NB4 (cell line): ENCODE measurements around the gene ATP11C.

Experiments used
- MYC ChIP-seq: IDR thresholded peaks from 2 replicates; pipeline ENCODE4 v1.6.1; 2011; ENCODE audit warnings: low read depth, low read length
- POLR2A ChIP-seq: IDR thresholded peaks from 2 replicates; pipeline ENCODE4 v1.6.1; 2011; ENCODE audit warnings: mild to moderate bottlenecking; ENCODE audit not compliant: insufficient read length; ENCODE audit errors: extremely low read depth
- TF ChIP-seq, protein P1 (sequence below): IDR thresholded peaks from one replicate; pipeline ENCODE4 v1.5.1; 2012; ENCODE audit warnings: low read depth, low read length
- TF ChIP-seq, protein P2 (sequence below): IDR thresholded peaks from 2 replicates; pipeline ENCODE4 v1.6.1; 2011; ENCODE audit warnings: low read depth, low read length

DNA sequence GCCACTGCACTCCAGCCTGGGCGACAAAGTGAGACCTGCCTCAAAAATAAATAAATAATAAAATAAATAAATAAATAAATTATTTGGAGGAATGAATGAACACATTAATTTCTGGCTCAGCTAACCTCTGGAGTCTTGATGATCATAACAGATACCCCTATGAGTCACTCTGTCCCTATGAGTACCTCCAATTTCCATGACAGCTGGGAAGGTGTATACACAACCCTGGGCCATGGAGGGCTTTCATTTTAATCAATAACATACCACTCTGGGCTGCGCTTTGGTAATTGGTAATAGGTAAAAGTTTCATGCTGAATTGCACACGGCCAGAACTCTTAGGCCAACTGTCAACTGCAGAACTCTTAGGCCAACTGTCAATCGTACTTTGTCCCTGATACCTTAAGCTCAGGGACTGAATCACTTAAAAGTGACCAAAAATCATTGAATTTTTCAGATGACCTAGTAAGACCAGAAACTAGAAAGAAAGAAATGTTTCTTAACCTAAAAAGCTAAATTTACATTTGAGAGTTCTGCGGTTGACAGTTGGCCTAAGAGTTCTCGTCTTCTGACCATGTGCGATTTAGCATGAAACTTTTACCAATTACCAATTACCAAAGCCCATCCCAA is 112.4 kb downstream of the ATP11C start:
- TF ChIP-seq, protein P1, sequence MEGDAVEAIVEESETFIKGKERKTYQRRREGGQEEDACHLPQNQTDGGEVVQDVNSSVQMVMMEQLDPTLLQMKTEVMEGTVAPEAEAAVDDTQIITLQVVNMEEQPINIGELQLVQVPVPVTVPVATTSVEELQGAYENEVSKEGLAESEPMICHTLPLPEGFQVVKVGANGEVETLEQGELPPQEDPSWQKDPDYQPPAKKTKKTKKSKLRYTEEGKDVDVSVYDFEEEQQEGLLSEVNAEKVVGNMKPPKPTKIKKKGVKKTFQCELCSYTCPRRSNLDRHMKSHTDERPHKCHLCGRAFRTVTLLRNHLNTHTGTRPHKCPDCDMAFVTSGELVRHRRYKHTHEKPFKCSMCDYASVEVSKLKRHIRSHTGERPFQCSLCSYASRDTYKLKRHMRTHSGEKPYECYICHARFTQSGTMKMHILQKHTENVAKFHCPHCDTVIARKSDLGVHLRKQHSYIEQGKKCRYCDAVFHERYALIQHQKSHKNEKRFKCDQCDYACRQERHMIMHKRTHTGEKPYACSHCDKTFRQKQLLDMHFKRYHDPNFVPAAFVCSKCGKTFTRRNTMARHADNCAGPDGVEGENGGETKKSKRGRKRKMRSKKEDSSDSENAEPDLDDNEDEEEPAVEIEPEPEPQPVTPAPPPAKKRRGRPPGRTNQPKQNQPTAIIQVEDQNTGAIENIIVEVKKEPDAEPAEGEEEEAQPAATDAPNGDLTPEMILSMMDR, result no peak
- TF ChIP-seq, protein P2, sequence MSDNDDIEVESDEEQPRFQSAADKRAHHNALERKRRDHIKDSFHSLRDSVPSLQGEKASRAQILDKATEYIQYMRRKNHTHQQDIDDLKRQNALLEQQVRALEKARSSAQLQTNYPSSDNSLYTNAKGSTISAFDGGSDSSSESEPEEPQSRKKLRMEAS, result no peak
- TF ChIP-seq POLR2A (no peak), MYC (no peak)
